ENCODE data around the gene PYGL. TPM values are rescaled to one million over a fixed set of nuclear protein-coding genes. Genes with fewer than 3 reads are reported as not detected.

PYGL gene
- polyA plus RNA-seq, 1 of the 3 experiments (the other 2 are of a cell fraction) = 60.2 TPM

- H3F3A ChIP-seq (replicated peaks; ENCODE audit: insufficient read depth) = peaks cover 5% of the 10 kb centered on the region
- no peaks in the 10 kb centered on the region for H4K20me1 ChIP-seq (ENCODE audit: insufficient read depth)
- H3K9ac ChIP-seq = no peak overlapping the region
- DNase-seq = no peak
- no peaks in the 10 kb centered on the region for H3K9me2 ChIP-seq
- H3K27me3 ChIP-seq (ENCODE audit: insufficient read depth) = no peaks in the 10 kb centered on the region
- no peak overlapping the region for H3K4me2 ChIP-seq
- no peaks in the 10 kb centered on the region for H3K36me3 ChIP-seq (replicated peaks in 1 of 2; ENCODE audit: control insufficient read depth in 1 of 2, insufficient read depth in 2 of 2, low read length in 1 of 2)
- CTCF ChIA-PET = interaction anchor here (0.6 kb wide), 1 partner anchor 599 kb away, joined by 3 read pairs; no protein-coding TSS in a partner anchor
- 99% methylated on average over 12 of the region's 12 CpGs for WGBS (ENCODE audit: low lambda C conversion rate)
- TF ChIP-seq RXRA (IDR thresholded peaks at IDR 0.05; ENCODE audit: borderline replicate concordance, low read depth) (no peak), NRF1 (IDR thresholded peaks at IDR 0.05; ENCODE audit: low read depth, low read length) (no peak), USF1 (IDR thresholded peaks at IDR 0.05; ENCODE audit: borderline replicate concordance, low read depth) (no peak), NFIC (IDR thresholded peaks at IDR 0.05; ENCODE audit: borderline replicate concordance) (no peak), USF2 (IDR thresholded peaks at IDR 0.05; ENCODE audit: borderline replicate concordance, low read depth, low read length) (no peak), SIN3A (IDR thresholded peaks at IDR 0.05; ENCODE audit: borderline replicate concordance, low read depth, low read length) (no peak), RAD21 (IDR thresholded peaks at IDR 0.05; ENCODE audit: low read length) (no peak), YY1 (IDR thresholded peaks at IDR 0.05; ENCODE audit: low read depth) (no peak), EZH2phosphoT487 (IDR thresholded peaks at IDR 0.05; ENCODE audit: borderline replicate concordance, low read depth) (no peak), ELF1 (IDR thresholded peaks at IDR 0.05) (no peak), GABPA (IDR thresholded peaks at IDR 0.05; ENCODE audit: low read depth) (no peak), RCOR1 (IDR thresholded peaks at IDR 0.05; ENCODE audit: low read length) (no peak), TAF1 (IDR thresholded peaks at IDR 0.05; ENCODE audit: borderline replicate concordance, low read depth, low read length) (no peak), RFX5 (IDR thresholded peaks at IDR 0.05; ENCODE audit: low read length) (no peak), FOSL2 (IDR thresholded peaks at IDR 0.05; ENCODE audit: borderline replicate concordance, low read depth) (no peak)
- H3K27ac ChIP-seq (ENCODE audit: low read depth in 2 of 2, low read length in 1 of 2) = no peak overlapping the region
- POLR2A ChIA-PET = no interaction called here
- no peaks in the 10 kb centered on the region for H3K9me3 ChIP-seq
- H3K4me1 ChIP-seq (ENCODE audit: control insufficient read depth in 1 of 2, insufficient read depth in 2 of 2, low read depth in 1 of 2, low read length in 1 of 2) = peaks cover 4 to 5% of the 10 kb centered on the region in 2 experiments; a peak in 3 of 4 replicates
- no peak overlapping the region for H2AFZ ChIP-seq (ENCODE audit: low read depth)
- no peak overlapping the region for H3K4me3 ChIP-seq (ENCODE audit: low read depth in 2 of 2, low read length in 1 of 2)
- H3K79me2 ChIP-seq (ENCODE audit: insufficient read depth) = no peaks in the 10 kb centered on the region
Observed at GRCh38 chr14:50985859-50986331, 41.6 kb upstream of the PYGL start.

DNA sequence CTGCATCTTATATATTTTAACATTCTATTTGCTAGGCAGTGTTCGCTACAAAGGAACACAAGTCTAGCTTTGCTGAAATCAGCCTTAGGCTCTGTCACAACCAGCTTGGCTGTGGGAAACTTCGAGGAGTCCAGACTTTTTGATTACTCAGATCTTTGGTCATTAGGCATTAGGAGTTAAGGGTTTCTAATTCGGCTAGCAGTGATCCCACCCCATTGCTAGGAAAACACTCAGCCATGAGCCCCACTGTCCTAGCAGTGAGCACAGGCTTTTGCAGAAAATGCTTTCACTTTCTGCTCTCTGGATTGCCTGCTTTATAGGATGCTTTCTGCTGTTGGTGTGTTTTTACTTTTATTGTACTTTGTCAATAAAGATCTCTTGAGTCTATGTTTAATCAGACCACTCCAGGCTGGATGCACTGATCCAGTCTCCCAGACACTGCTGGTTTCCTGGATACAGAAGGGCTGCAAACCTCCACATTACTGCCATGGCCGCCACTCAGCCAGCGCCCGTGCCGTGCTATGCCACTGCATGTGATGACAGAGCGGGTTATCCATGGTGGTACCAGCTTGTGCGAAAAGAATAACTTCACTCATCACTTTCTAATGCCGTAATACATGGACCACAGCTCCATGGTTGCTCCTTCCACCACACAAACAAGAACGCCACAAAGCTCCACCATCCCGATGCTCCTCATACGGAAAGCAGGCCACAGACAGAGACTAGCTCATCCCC is 41.0 kb upstream of the PYGL start:
- 0 out of 4 replicates have a peak overlapping the region, but pooled peaks of 1 of the 2 experiments have one; percentile 7 for H3K27ac ChIP-seq (ENCODE audit: low read depth in 2 of 2, low read length in 1 of 2)
- ChIA-PET POLR2A (no interaction called here), CTCF (no interaction called here)
- no peaks in the 10 kb centered on the region for H3K79me2 ChIP-seq (ENCODE audit: insufficient read depth)
- 83% methylated on average over 8 of the region's 13 CpGs for WGBS (ENCODE audit: low lambda C conversion rate)
- peak overlapping the region; percentile 20; the same call in 1 of the 2 replicates for H3K4me2 ChIP-seq
- H3K9me2 ChIP-seq = no peaks in the 10 kb centered on the region
- no peaks in the 10 kb centered on the region for H3K9me3 ChIP-seq
- DNase-seq = no peak
- peaks cover 5% of the 10 kb centered on the region for H3F3A ChIP-seq (replicated peaks; ENCODE audit: insufficient read depth)
- H3K9ac ChIP-seq = no peak overlapping the region
- TF ChIP-seq REST (IDR thresholded peaks at IDR 0.05; ENCODE audit: low read depth, low read length) (no peak), TAF1 (IDR thresholded peaks at IDR 0.05; ENCODE audit: borderline replicate concordance, low read depth, low read length) (no peak), GABPA (IDR thresholded peaks at IDR 0.05; ENCODE audit: low read depth) (no peak), ELF1 (IDR thresholded peaks at IDR 0.05) (no peak), POLR2AphosphoS5 (IDR thresholded peaks at IDR 0.05; ENCODE audit: low read depth, low read length) (no peak)
- no peaks in the 10 kb centered on the region for H3K36me3 ChIP-seq (replicated peaks in 1 of 2; ENCODE audit: control insufficient read depth in 1 of 2, insufficient read depth in 2 of 2, low read length in 1 of 2)
- H3K4me3 ChIP-seq (ENCODE audit: low read depth in 2 of 2, low read length in 1 of 2) = no peak overlapping the region
- H4K20me1 ChIP-seq (ENCODE audit: insufficient read depth) = no peaks in the 10 kb centered on the region
- peaks cover 4 to 5% of the 10 kb centered on the region in 2 experiments; a peak in 3 of 4 replicates for H3K4me1 ChIP-seq (ENCODE audit: control insufficient read depth in 1 of 2, insufficient read depth in 2 of 2, low read depth in 1 of 2, low read length in 1 of 2)
- H3K27me3 ChIP-seq (ENCODE audit: insufficient read depth) = no peaks in the 10 kb centered on the region
- H2AFZ ChIP-seq (ENCODE audit: low read depth) = peak overlapping the region; percentile 54; the same call in 1 of the 2 replicates

Data from SK-N-SH (cell line).